SU-DHL-6 (cell line): Measurements from ENCODE around the gene DVL1.

Experiments used
- EZH2phosphoT487 ChIP-seq: fragments of 200-600 bp; sonication (generic), shearing (Covaris generic); conservative IDR thresholded peaks from 2 replicates; pipeline ENCODE4 v1.6.1; 2018; ENCODE audit warnings: mild to moderate bottlenecking, antibody characterized with exemption, low read length, moderate library complexity, mixed read lengths
- TF ChIP-seq, protein P1 (sequence below): fragments of 200-600 bp; sonication (generic); IDR thresholded peaks from one replicate; pipeline ENCODE4 v1.5.1; 2017; ENCODE audit warnings: antibody characterized with exemption, mild to moderate bottlenecking, low read length, moderate library complexity; ENCODE audit not compliant: insufficient read depth, poor library complexity, severe bottlenecking

DNA sequence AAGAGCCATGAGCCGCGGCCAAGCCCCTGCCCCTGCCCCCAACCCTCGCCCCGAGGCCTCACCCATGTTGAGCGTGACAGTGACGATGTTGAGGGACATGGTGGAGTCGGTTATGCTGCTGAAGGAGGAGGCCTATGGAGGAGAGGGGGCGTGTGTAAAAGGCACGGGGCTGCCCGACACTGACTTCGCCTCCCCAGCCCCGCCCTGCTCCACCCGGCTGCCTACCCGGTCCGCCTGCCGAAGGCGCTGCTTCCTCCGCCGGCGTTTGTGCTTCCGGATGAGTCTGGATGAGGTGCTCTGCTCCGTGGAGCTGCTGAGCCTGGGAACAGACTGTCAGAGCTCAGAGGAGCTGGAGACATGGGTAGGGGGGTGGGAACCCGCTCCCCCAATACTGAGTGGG lies 9.0 kb downstream of the DVL1 start:
- TF ChIP-seq, protein P1, sequence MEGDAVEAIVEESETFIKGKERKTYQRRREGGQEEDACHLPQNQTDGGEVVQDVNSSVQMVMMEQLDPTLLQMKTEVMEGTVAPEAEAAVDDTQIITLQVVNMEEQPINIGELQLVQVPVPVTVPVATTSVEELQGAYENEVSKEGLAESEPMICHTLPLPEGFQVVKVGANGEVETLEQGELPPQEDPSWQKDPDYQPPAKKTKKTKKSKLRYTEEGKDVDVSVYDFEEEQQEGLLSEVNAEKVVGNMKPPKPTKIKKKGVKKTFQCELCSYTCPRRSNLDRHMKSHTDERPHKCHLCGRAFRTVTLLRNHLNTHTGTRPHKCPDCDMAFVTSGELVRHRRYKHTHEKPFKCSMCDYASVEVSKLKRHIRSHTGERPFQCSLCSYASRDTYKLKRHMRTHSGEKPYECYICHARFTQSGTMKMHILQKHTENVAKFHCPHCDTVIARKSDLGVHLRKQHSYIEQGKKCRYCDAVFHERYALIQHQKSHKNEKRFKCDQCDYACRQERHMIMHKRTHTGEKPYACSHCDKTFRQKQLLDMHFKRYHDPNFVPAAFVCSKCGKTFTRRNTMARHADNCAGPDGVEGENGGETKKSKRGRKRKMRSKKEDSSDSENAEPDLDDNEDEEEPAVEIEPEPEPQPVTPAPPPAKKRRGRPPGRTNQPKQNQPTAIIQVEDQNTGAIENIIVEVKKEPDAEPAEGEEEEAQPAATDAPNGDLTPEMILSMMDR = no peak
- TF ChIP-seq EZH2phosphoT487 = no peak
